CD14-positive monocyte (primary cell): ENCODE measurements around the gene PRKRA. TPM values are rescaled to one million over a fixed set of nuclear protein-coding genes. Genes with fewer than 3 reads are reported as not detected.

Experiments used
- DNase-seq, 3 donors: peaks; one replicate each; pipeline ENCODE4 v3.0.0-alpha.2; 2011 to 2022
- H2AFZ ChIP-seq: 2 replicates; pipeline ENCODE4 v1.6.0; 2012; ENCODE audit warnings: mild to moderate bottlenecking, low read depth, low read length, inconsistent platforms; ENCODE audit not compliant: insufficient read depth, poor library complexity, severe bottlenecking
- H3K27ac ChIP-seq, 2 donors: 1 replicate in 1 of 2; 2 replicates in 1 of 2; pipeline ENCODE4 v1.5.1; 2012 to 2013; ENCODE audit warnings: low read length in 2 of 2, control low read depth in 1 of 2, inconsistent platforms in 1 of 2, low read depth in 1 of 2, mild to moderate bottlenecking in 1 of 2
- H3K27me3 ChIP-seq, 2 donors: one replicate each; pipeline versions ENCODE4 v1.6.0 to v1.6.1; 2011 to 2013; ENCODE audit warnings: low read length in 2 of 2; ENCODE audit not compliant: control insufficient read depth in 2 of 2, insufficient read depth in 2 of 2
- H3K36me3 ChIP-seq, 2 donors: replicated peaks in 1 of 2; 1 replicate in 1 of 2; 2 replicates in 1 of 2; pipeline versions ENCODE4 v1.5.1 to v1.6.1; 2012 to 2013; ENCODE audit warnings: low read length in 2 of 2, control low read depth in 1 of 2, inconsistent platforms in 1 of 2, mild to moderate bottlenecking in 1 of 2; ENCODE audit not compliant: insufficient read depth in 2 of 2, control insufficient read depth in 1 of 2
- H3K4me1 ChIP-seq, 2 donors: 1 replicate in 1 of 2; 2 replicates in 1 of 2; pipeline versions ENCODE4 v1.5.1 to v1.6.1; 2012 to 2013; ENCODE audit warnings: low read length in 2 of 2, control low read depth in 1 of 2, inconsistent platforms in 1 of 2, mild to moderate bottlenecking in 1 of 2, moderate library complexity in 1 of 2; ENCODE audit not compliant: insufficient read depth in 2 of 2, control insufficient read depth in 1 of 2
- H3K4me2 ChIP-seq: replicated peaks from 2 replicates; pipeline ENCODE3; 2012; ENCODE audit warnings: low read length, moderate library complexity, mild to moderate bottlenecking; ENCODE audit not compliant: poor library complexity, severe bottlenecking; ENCODE audit errors: extremely low read depth
- H3K4me3 ChIP-seq, 3 experiments: fragments of 200-600 bp in 1 of 3; sonication (generic) in 1 of 3; replicated peaks in 1 of 3; 1 replicate in 2 of 3; 2 replicates in 1 of 3; pipeline ENCODE4 v1.5.1; 2011 to 2013; ENCODE audit warnings: low read length in 3 of 3, mild to moderate bottlenecking in 3 of 3, control low read depth in 2 of 3, low read depth in 2 of 3, inconsistent platforms in 1 of 3, moderate library complexity in 1 of 3
- H3K79me2 ChIP-seq: 2 replicates; pipeline ENCODE4 v1.6.0; 2012; ENCODE audit warnings: mild to moderate bottlenecking, control low read depth, inconsistent platforms, low read length, moderate library complexity; ENCODE audit not compliant: insufficient read depth
- H3K9ac ChIP-seq: 2 replicates; pipeline ENCODE4 v1.6.0; 2017; ENCODE audit warnings: low read length, mild to moderate bottlenecking; ENCODE audit not compliant: insufficient read depth, poor library complexity, severe bottlenecking
- H3K9me3 ChIP-seq, 2 donors: replicated peaks in 1 of 2; 1 replicate in 1 of 2; 2 replicates in 1 of 2; pipeline versions ENCODE4 v1.5.1 to v1.6.1; 2012 to 2013; ENCODE audit warnings: low read length in 2 of 2, control low read depth in 1 of 2; ENCODE audit not compliant: control insufficient read depth in 1 of 2, insufficient read depth in 1 of 2
- H4K20me1 ChIP-seq: 2 replicates; pipeline ENCODE4 v1.6.0; 2012; ENCODE audit warnings: mild to moderate bottlenecking, low read length, control low read depth, moderate library complexity; ENCODE audit not compliant: insufficient read depth
- H3K27ac Mint-ChIP-seq, 7 donors: one replicate each; pipeline ENCODE4 v1.8.0; 2020; ENCODE audit warnings: mild to moderate bottlenecking in 7 of 7, mixed read lengths in 7 of 7, moderate library complexity in 6 of 7, inconsistent platforms in 2 of 7
- H3K27me3 Mint-ChIP-seq, 3 donors: one replicate each; pipeline ENCODE4 v1.8.0; 2021 to 2022; ENCODE audit warnings: low read depth in 3 of 3, mild to moderate bottlenecking in 3 of 3, mixed read lengths in 3 of 3, moderate library complexity in 3 of 3, inconsistent platforms in 1 of 3
- H3K36me3 Mint-ChIP-seq, 2 donors: one replicate each; pipeline ENCODE4 v1.8.0; 2020; ENCODE audit warnings: mixed read lengths in 2 of 2, inconsistent platforms in 1 of 2, mild to moderate bottlenecking in 1 of 2
- H3K4me1 Mint-ChIP-seq: one replicate; pipeline ENCODE4 v1.8.0; 2020; ENCODE audit warnings: mild to moderate bottlenecking, mixed read lengths
- H3K4me3 Mint-ChIP-seq, 2 donors: one replicate each; pipeline ENCODE4 v1.8.0; 2020; ENCODE audit warnings: mild to moderate bottlenecking in 2 of 2, mixed read lengths in 2 of 2, moderate library complexity in 1 of 2
- H3K9me3 Mint-ChIP-seq, 7 donors: one replicate each; pipeline ENCODE4 v1.8.0; 2020 to 2022; ENCODE audit warnings: mixed read lengths in 7 of 7, mild to moderate bottlenecking in 6 of 7, moderate library complexity in 6 of 7, inconsistent platforms in 2 of 7
- CTCF ChIP-seq: fragments of 200-600 bp; IDR thresholded peaks from one replicate; pipeline ENCODE4 v1.8.0; 2022; ENCODE audit warnings: antibody characterized with exemption, mild to moderate bottlenecking
- WGBS: methylation state at CpG from one replicate; pipeline ENCODE4 v1.1.5; 2013; ENCODE audit warnings: missing lambda C conversion rate; ENCODE audit not compliant: insufficient coverage; 5-methylcytosine and 5-hydroxymethylcytosine counted together
- intact Hi-C, 2 donors: fragments of 100-400 bp; cut with micrococcal nuclease; formaldehyde crosslinking; loops; one replicate each; pipeline versions ENCODE4 v1.15.0 to v1.15.1; 2023
- polyA plus RNA-seq, 3 donors: library from polyadenylated mRNA; depleted of rRNA in 1 of 3; unstranded in 2 of 3; stranded (reverse) in 1 of 3; fragments of 300-500 nt in 2 of 3; fragments of >200 nt in 1 of 3; fragmentation: Illumina TruSeq in 2 of 3; gene quantifications; 1 replicate in 2 of 3; 2 replicates in 1 of 3; pipeline ENCODE4 v1.2.3, GENCODE V29; 2012 to 2021

PRKRA gene
- polyA plus RNA-seq, 3 donors, result 21.0 to 35.8 (median 35.4) TPM

- H3K4me3 Mint-ChIP-seq, result no peak overlapping the region
- no peak overlapping the region for H3K27ac ChIP-seq
- H3K9ac ChIP-seq, result no peak overlapping the region
- no peaks in the 10 kb centered on the region for H3K27me3 Mint-ChIP-seq
- H3K27me3 ChIP-seq, result no peaks in the 10 kb centered on the region
- peaks cover 12 to 27% of the 10 kb centered on the region in 2 donors for H3K4me1 ChIP-seq
- H2AFZ ChIP-seq, result no peak overlapping the region
- H3K4me3 ChIP-seq, result no peak overlapping the region
- no peak for DNase-seq
- intact Hi-C loops, result no loop called here
- peaks cover 5 to 8% of the 10 kb centered on the region in 2 donors for H3K36me3 Mint-ChIP-seq
- peak overlapping the region in 1 of 7 donors; percentile 46 for H3K27ac Mint-ChIP-seq
- H3K36me3 ChIP-seq, result peaks cover 0 to 7% of the 10 kb centered on the region in 2 donors
- no peaks in the 10 kb centered on the region for H3K9me3 ChIP-seq
- no peaks in the 10 kb centered on the region for H4K20me1 ChIP-seq
- H3K4me1 Mint-ChIP-seq, result peaks cover 31% of the 10 kb centered on the region
- WGBS, result 88% methylated on average over 1 of the region's 3 CpGs
- no peak overlapping the region for H3K4me2 ChIP-seq
- TF ChIP-seq CTCF, result no peak
- H3K9me3 Mint-ChIP-seq, result peaks cover 0 to 4% (median 0%) of the 10 kb centered on the region in 7 donors
- H3K79me2 ChIP-seq, result peaks cover 24% of the 10 kb centered on the region
These were observed 33.1 kb downstream of the PRKRA start for GRCh38 chr2:178417916-178418315.

- intact Hi-C loops, result no loop called here
- no peak for DNase-seq
- Histone ChIP-seq H2AFZ (no peak overlapping the region), H3K36me3 (no peaks in the 10 kb centered on the region), H3K4me2 (no peak overlapping the region), H3K9ac (no peak overlapping the region), H3K79me2 (peaks cover 18% of the 10 kb centered on the region), H4K20me1 (no peaks in the 10 kb centered on the region), H3K27me3 (no peaks in the 10 kb centered on the region), H3K9me3 (no peaks in the 10 kb centered on the region), H3K27ac (no peak overlapping the region), H3K4me3 (no peak overlapping the region), H3K4me1 (peaks cover 13 to 29% of the 10 kb centered on the region in 2 donors)
- H3K9me3 Mint-ChIP-seq, result no peaks in the 10 kb centered on the region
- no peak overlapping the region for H3K4me3 Mint-ChIP-seq
- no peak for TF ChIP-seq CTCF
- H3K4me1 Mint-ChIP-seq, result peaks cover 33% of the 10 kb centered on the region
- H3K36me3 Mint-ChIP-seq, result peaks cover 4 to 5% of the 10 kb centered on the region in 2 donors
- H3K27me3 Mint-ChIP-seq, result no peaks in the 10 kb centered on the region
- H3K27ac Mint-ChIP-seq, result no peak overlapping the region
These were observed 35.0 kb downstream of the PRKRA start for GRCh38 chr2:178415979-178416378.
